Endothelial cell of umbilical vein (primary cell): ENCODE data around the gene IL17REL. TPM values are rescaled to one million over a fixed set of nuclear protein-coding genes. Genes with fewer than 3 reads are reported as not detected.
"Not testable (repeated sequence)": the region's sequence is repeated elsewhere in the genome, so short reads cannot be mapped to it uniquely, and the experiment has no call there.

Source experiments
- BruUV-seq: library from RNA; stranded (reverse); fragments of 400-500 nt; replicated peaks from 2 replicates; lab custom pipeline; 2021; lab: Mats Ljungman, UMichigan
- CTCF ChIA-PET: fragments of 300-600, 350-600 bp; sonication (Branson Sonifier 250); formaldehyde crosslinking; loops from one replicate; lab custom pipeline; 2021; ENCODE audit warnings: antibody characterized with exemption, inconsistent platforms; lab: Charles Lee
- POLR2A ChIA-PET: fragments of 300-600, 350-600 bp; sonication (Branson Sonifier 250); formaldehyde crosslinking; loops from one replicate; lab custom pipeline; 2021; ENCODE audit warnings: antibody characterized with exemption, inconsistent platforms; lab: Charles Lee
- DNase-seq: peaks from one replicate; pipeline ENCODE4 v3.0.0-alpha.2; 2011; ENCODE audit warnings: low read depth, low spot score
- FAIRE-seq: peaks from 2 replicates; lab custom pipeline; 2011; peaks lifted over from hg19 to GRCh38; lab: Jason Lieb, UNC
- H2AFZ ChIP-seq: 2 replicates; pipeline ENCODE4 v1.6.0; 2012; ENCODE audit warnings: low read depth, low read length, control low read depth, inconsistent platforms
- H3K27ac ChIP-seq: 2 replicates; pipeline ENCODE4 v1.5.1; 2011; ENCODE audit warnings: low read depth, mild to moderate bottlenecking, control low read depth, low read length, moderate library complexity; ENCODE audit not compliant: insufficient read depth
- H3K27me3 ChIP-seq, 2 experiments: 2 replicates each; pipeline versions ENCODE4 v1.6.0 to v1.6.1; 2011; ENCODE audit warnings: low read length in 2 of 2, mixed read lengths in 1 of 2; ENCODE audit not compliant: control insufficient read depth in 2 of 2, insufficient read depth in 2 of 2
- H3K36me3 ChIP-seq, 2 experiments: 2 replicates in 1 of 2; 3 replicates in 1 of 2; pipeline ENCODE4 v1.5.1; 2011; ENCODE audit warnings: low read length in 2 of 2, mild to moderate bottlenecking in 1 of 2, moderate library complexity in 1 of 2; ENCODE audit not compliant: control insufficient read depth in 2 of 2, insufficient read depth in 2 of 2; ENCODE audit errors: extremely low read depth in 1 of 2
- H3K4me1 ChIP-seq: 3 replicates; pipeline ENCODE4 v1.5.1; 2011; ENCODE audit warnings: mild to moderate bottlenecking, low read length; ENCODE audit not compliant: control insufficient read depth, insufficient read depth; ENCODE audit errors: extremely low read depth
- H3K4me2 ChIP-seq: 2 replicates; pipeline ENCODE4 v1.6.1; 2011; ENCODE audit warnings: low read length, control low read depth, mixed read lengths; ENCODE audit not compliant: insufficient read depth
- H3K4me3 ChIP-seq, 3 experiments: fragments of 200-600 bp in 1 of 3; sonication (generic), shearing (Covaris generic) in 1 of 3; replicated peaks in 1 of 3; 2 replicates each; pipeline ENCODE4 v1.5.1; 2011 to 2016; ENCODE audit warnings: control low read depth in 3 of 3, low read length in 3 of 3, mild to moderate bottlenecking in 2 of 3, inconsistent platforms in 1 of 3, low read depth in 1 of 3, moderate library complexity in 1 of 3; ENCODE audit not compliant: insufficient read depth in 1 of 3
- H3K79me2 ChIP-seq: 2 replicates; pipeline ENCODE4 v1.6.0; 2012; ENCODE audit warnings: low read length, inconsistent platforms; ENCODE audit not compliant: control insufficient read depth, insufficient read depth
- H3K9ac ChIP-seq: replicated peaks from 2 replicates; pipeline ENCODE3; 2011; ENCODE audit warnings: low read length, control low read depth; ENCODE audit not compliant: insufficient read depth; ENCODE audit errors: extremely low read depth
- H3K9me1 ChIP-seq: replicated peaks from 3 replicates; pipeline ENCODE4 v1.6.0; 2011; ENCODE audit warnings: mild to moderate bottlenecking, low read length; ENCODE audit not compliant: control insufficient read depth, insufficient read depth; ENCODE audit errors: extremely low read depth
- H3K9me3 ChIP-seq: replicated peaks from 2 replicates; pipeline ENCODE4 v1.5.1; 2012; ENCODE audit warnings: low read length, inconsistent platforms; ENCODE audit not compliant: control insufficient read depth, insufficient read depth
- H4K20me1 ChIP-seq: replicated peaks from 2 replicates; pipeline ENCODE3; 2011; ENCODE audit warnings: mild to moderate bottlenecking, low read length; ENCODE audit not compliant: control insufficient read depth, insufficient read depth; ENCODE audit errors: extremely low read depth
- CTCF ChIP-seq, 2 donors: IDR thresholded peaks; 1 replicate in 1 of 2; 2 replicates in 1 of 2; pipeline ENCODE4 v1.5.1; 2011; ENCODE audit warnings: low read length in 2 of 2, mild to moderate bottlenecking in 2 of 2, moderate library complexity in 2 of 2, control low read depth in 1 of 2, inconsistent platforms in 1 of 2, low read depth in 1 of 2; ENCODE audit not compliant: insufficient read depth in 1 of 2; ENCODE audit errors: extremely low read depth in 1 of 2
- EZH2 ChIP-seq: IDR thresholded peaks from 2 replicates; pipeline ENCODE4 v1.6.1; 2012; ENCODE audit warnings: borderline replicate concordance, low read depth, mild to moderate bottlenecking, moderate library complexity, low read length, inconsistent platforms; ENCODE audit not compliant: severe bottlenecking
- FOS ChIP-seq: IDR thresholded peaks from 2 replicates; pipeline ENCODE4 v1.6.1; 2011; ENCODE audit warnings: mild to moderate bottlenecking, low read length, moderate library complexity, borderline replicate concordance; ENCODE audit not compliant: insufficient read depth
- GATA2 ChIP-seq: IDR thresholded peaks from 2 replicates; pipeline ENCODE4 v1.7.0; 2011; ENCODE audit warnings: low read depth, mild to moderate bottlenecking, moderate library complexity, mixed read lengths, low read length; ENCODE audit not compliant: insufficient read length, insufficient read depth
- JUN ChIP-seq: IDR thresholded peaks from 2 replicates; pipeline ENCODE4 v1.6.1; 2011; ENCODE audit warnings: borderline replicate concordance, low read depth; ENCODE audit not compliant: insufficient read length, insufficient read depth
- MAX ChIP-seq: IDR thresholded peaks from 2 replicates; pipeline ENCODE4 v1.6.1; 2011; ENCODE audit not compliant: insufficient read depth, insufficient read length
- MYC ChIP-seq: IDR thresholded peaks from one replicate; pipeline ENCODE4 v1.6.1; 2011; ENCODE audit warnings: mild to moderate bottlenecking, low read depth, low read length
- POLR2A ChIP-seq: IDR thresholded peaks from 2 replicates; pipeline ENCODE4 v1.6.1; 2012; ENCODE audit warnings: low read depth, mild to moderate bottlenecking, control low read depth, low read length
- POLR2AphosphoS5 ChIP-seq: IDR thresholded peaks from 2 replicates; pipeline ENCODE4 v1.6.1; 2012; ENCODE audit warnings: low read depth, mild to moderate bottlenecking, control low read depth, low read length, moderate library complexity; ENCODE audit not compliant: insufficient read depth
- dilution Hi-C: fragments of 300-500 bp; cut with MboI; formaldehyde crosslinking; loops from one replicate; pipeline ENCODE4 v1.15.0; 2019; ENCODE audit warnings: low sequenced_read_pairs; ENCODE audit not compliant: extremely low pct_ligation_motif_present
- intact Hi-C: fragments of 100-400 bp; cut with micrococcal nuclease; formaldehyde crosslinking; loops from one replicate; pipeline ENCODE4 v1.10.0; 2022
- polyA plus RNA-seq, 4 experiments: library from polyadenylated mRNA; depleted of rRNA in 3 of 4; stranded (reverse) in 3 of 4; unstranded in 1 of 4; fragments of >200 nt; gene quantifications; 2 replicates each; pipeline versions ENCODE4 v1.2.1 to v1.2.3, GENCODE V29; 2011 to 2012; ENCODE audit warnings: missing spikeins in 1 of 4
- total RNA-seq: library from RNA; stranded (reverse); gene quantifications from 2 replicates; pipeline ENCODE4 v1.2.3, GENCODE V29; 2021

Gene IL17REL
- total and polyA plus RNA-seq, 2 donors (not counting 3 experiments of a cell fraction or from before 2014, with no cell fraction given): 0.06 to 0.15 TPM

GRCh38 chr22:49983148-49984042 is 29.2 kb downstream of the IL17REL start:
- Histone ChIP-seq H3K27ac (no peak overlapping the region), H3K9me3 (no peaks in the 10 kb centered on the region), H3K4me1 (peaks cover 2% of the 10 kb centered on the region), H3K27me3 (peaks cover 14 to 28% of the 10 kb centered on the region in 2 experiments), H3K9me1 (no peaks in the 10 kb centered on the region), H2AFZ (peak overlapping the region; percentile 68), H3K79me2 (no peaks in the 10 kb centered on the region), H3K9ac (no peak overlapping the region), H3K4me3 (peak overlapping the region in 1 of 3 experiments; percentile 22), H3K4me2 (no peak overlapping the region), H3K36me3 (no peaks in the 10 kb centered on the region), H4K20me1 (no peaks in the 10 kb centered on the region)
- TF ChIP-seq CTCF (IDR thresholded peaks at IDR 0.05; ENCODE audit: extremely low read depth in 1 of 2, insufficient read depth in 1 of 2, low read depth in 1 of 2, low read length in 2 of 2) (peak; percentile 42 to 74), FOS (no peak), JUN (no peak), MYC (no peak), POLR2AphosphoS5 (no peak), EZH2 (peak; percentile 48), MAX (peak; percentile 14), GATA2 (no peak), POLR2A (no peak)
- CTCF ChIA-PET: interaction anchor here (1.2 to 3.1 kb wide), 7 partner anchors 10 to 53 kb away, joined by 3 to 21 read pairs (median 6); no protein-coding TSS in a partner anchor
- dilution Hi-C loops: no loop called here
- no TSS peak for BruUV-seq
- DNase-seq: no peak
- POLR2A ChIA-PET: no interaction called here
- no peak for FAIRE-seq
- intact Hi-C loops: no loop called here

GRCh38 chr22:49981799-49982198 is 30.8 kb downstream of the IL17REL start:
- H3K4me2 ChIP-seq, H3K9me3 ChIP-seq, H3K79me2 ChIP-seq, DNase-seq, H3K4me1 ChIP-seq, dilution Hi-C loops, H3K9ac ChIP-seq, H3K4me3 ChIP-seq, FAIRE-seq, H4K20me1 ChIP-seq, BruUV-seq, intact Hi-C loops, POLR2A ChIA-PET, H3K9me1 ChIP-seq, H3K27ac ChIP-seq, H2AFZ ChIP-seq, H3K36me3 ChIP-seq: not testable (repeated sequence)
- H3K27me3 ChIP-seq: peaks cover 14 to 26% of the 10 kb centered on the region in 2 experiments
- CTCF ChIA-PET: interaction anchor here (1.1 to 3.1 kb wide), 3 partner anchors 11 to 49 kb away, joined by 3 to 21 read pairs (median 5); no protein-coding TSS in a partner anchor
